Pons (tissue), 1 donor: ENCODE results near the gene STX12.

ENCODE experiments used
- DNase-seq: peaks from one replicate; pipeline ENCODE4 v3.0.0-alpha.2; 2016; ENCODE audit warnings: low spot score

STX12 gene

GRCh38 chr1:27772932-27773825 lies at the start of gene STX12:
TSS of gene STX12 (plus strand) at chr1:27773219. CDS start at chr1:27773308, 89 bp downstream.
- DNase-seq, result peak; percentile 99

GRCh38 chr1:27724961-27725373 lies 48.1 kb upstream of the STX12 start:
- DNase-seq, result peak; percentile 9

- DNase-seq, result peak; percentile 99
Observed at GRCh38 chr1:27725374-27726172, 47.4 kb upstream of the STX12 start, which contains the start of gene FAM76A. TSS of gene FAM76A (plus strand) at chr1:27725961. CDS start at chr1:27726081, 120 bp downstream.

GRCh38 chr1:27726173-27727044 lies 46.6 kb upstream of the STX12 start:
- DNase-seq, result peak; percentile 37

- DNase-seq, result no peak
Observed at GRCh38 chr1:27727126-27727525, 45.9 kb upstream of the STX12 start.

- DNase-seq, result no peak
Observed at GRCh38 chr1:27736252-27736651, 36.8 kb upstream of the STX12 start.

- no peak for DNase-seq
Observed at GRCh38 chr1:27741121-27741520, 31.9 kb upstream of the STX12 start.

GRCh38 chr1:27744556-27744955 lies 28.5 kb upstream of the STX12 start:
- DNase-seq, result no peak

GRCh38 chr1:27745466-27745865 lies 27.6 kb upstream of the STX12 start:
- no peak for DNase-seq

- no peak for DNase-seq
Observed at GRCh38 chr1:27752360-27752759, 20.7 kb upstream of the STX12 start.

GRCh38 chr1:27755286-27755685 lies 17.7 kb upstream of the STX12 start:
- no peak for DNase-seq

GRCh38 chr1:27755865-27756264 lies 17.2 kb upstream of the STX12 start:
- DNase-seq, result no peak

GRCh38 chr1:27759236-27759635 lies 13.8 kb upstream of the STX12 start:
- DNase-seq, result no peak

GRCh38 chr1:27760426-27760825 lies 12.6 kb upstream of the STX12 start:
- no peak for DNase-seq

GRCh38 chr1:27762033-27762432 lies 11.0 kb upstream of the STX12 start:
- no peak for DNase-seq

GRCh38 chr1:27763358-27763757 lies 9.7 kb upstream of the STX12 start:
- DNase-seq, result no peak

- no peak for DNase-seq
Observed at GRCh38 chr1:27770293-27770830, 2.7 kb upstream of the STX12 start.

- peak; percentile 17 for DNase-seq
Observed at GRCh38 chr1:27772036-27772931, 735 bp upstream of the STX12 start.

GRCh38 chr1:27773826-27774445 lies 917 bp downstream of the STX12 start:
- peak; percentile 62 for DNase-seq

- no peak for DNase-seq
Observed at GRCh38 chr1:27774654-27775053, 1.6 kb downstream of the STX12 start.
